ENCODE results near the gene PHC3.

- TF ChIP-seq CTCF (IDR thresholded peaks at IDR 0.05) (no peak), POLR2A (IDR thresholded peaks at IDR 0.05) (no peak)
These were observed 21.9 kb upstream of the PHC3 start for GRCh38 chr3:170203457-170203856.
